Right lobe of liver (tissue), 6 donors: Measurements from ENCODE around the gene CPLX4. TPM values are rescaled to one million over a fixed set of nuclear protein-coding genes. Genes with fewer than 3 reads are reported as not detected.

Source experiments
- ATAC-seq, 4 donors: fragments of 200-7000 bp; cut with Tn5 transposase; one replicate each; pipeline ENCODE4 v1.9.1; 2020; ENCODE audit warnings: mild to moderate bottlenecking in 4 of 4, moderate library complexity in 4 of 4
- DNase-seq, 3 donors: peaks; one replicate each; pipeline ENCODE4 v3.0.0-alpha.2; 2020
- H3K27ac ChIP-seq, 3 donors: fragments of 200-600 bp; one replicate each; pipeline ENCODE4 v1.8.0; 2022
- H3K27me3 ChIP-seq, 2 donors: fragments of 200-600 bp; one replicate each; pipeline ENCODE4 v1.8.0; 2022
- H3K36me3 ChIP-seq, 4 donors: fragments of 200-600 bp; sonication (generic) in 1 of 4; one replicate each; pipeline versions ENCODE4 v1.5.1 to v1.8.0; 2017 to 2022; ENCODE audit warnings: control low read depth in 1 of 4
- H3K4me1 ChIP-seq, 4 donors: fragments of 200-600 bp; sonication (generic) in 1 of 4; one replicate each; pipeline versions ENCODE4 v1.5.1 to v1.8.0; 2017 to 2022; ENCODE audit warnings: control low read depth in 1 of 4
- H3K4me3 ChIP-seq, 3 donors: fragments of 200-600 bp; one replicate each; pipeline ENCODE4 v1.8.0; 2022
- H3K9me3 ChIP-seq, 4 donors: fragments of 200-600 bp; sonication (generic) in 1 of 4; one replicate each; pipeline versions ENCODE4 v1.5.1 to v1.8.0; 2017 to 2022; ENCODE audit warnings: control low read depth in 1 of 4
- POLR2A ChIP-seq: fragments of 450-650 bp; IDR thresholded peaks from one replicate; pipeline ENCODE4 v1.6.1; 2017; ENCODE audit warnings: antibody characterized with exemption, mild to moderate bottlenecking
- WGBS: methylation state at CpG from one replicate; pipeline ENCODE4 v1.1.6; 2018; ENCODE audit warnings: low coverage, low lambda C conversion rate; ENCODE audit not compliant: insufficient coverage; ENCODE audit errors: missing lambda C conversion rate; 5-methylcytosine and 5-hydroxymethylcytosine counted together
- intact Hi-C, 2 donors: fragments of 100-400 bp; cut with DNase I; formaldehyde crosslinking; loops; one replicate each; pipeline versions ENCODE4 v1.11.2 to v1.14.1; 2022
- total RNA-seq, 6 experiments: library from RNA; depleted of rRNA in 2 of 6; stranded (reverse); fragments of >200 nt in 2 of 6; fragmentation: NEBNext Ultra II Directional in 3 of 6; extraction: Animal tissue kit (Norgen Biotek cat#: 25700) in 3 of 6; gene quantifications; one replicate each; pipeline versions ENCODE4 v1.1.0 to v1.2.4, GENCODE V29; 2016 to 2023
- TF ChIP-seq, protein P1 (sequence below), 4 donors: fragments of 200-600 bp in 3 of 4; fragments of 450-650 bp in 1 of 4; IDR thresholded peaks; one replicate each; pipeline versions ENCODE4 v1.5.1 to v1.8.0; 2016 to 2022; ENCODE audit warnings: antibody characterized with exemption in 4 of 4, mild to moderate bottlenecking in 2 of 4
- donor health status: DM: no; HTN: yes; CAD: no.
- donor health status: DM: no; HTN: no; CAD: no.
- donor health status: DM: no; HTN: no; CAD: no.
- donor health status: DM: no; HTN: yes; CAD: no.
- donor health status: DM: no; HTN: yes; CAD: no.

The CPLX4 gene
- total RNA-seq, 6 experiments from 2014 or later: 0.10 TPM; not detected in 5

DNA sequence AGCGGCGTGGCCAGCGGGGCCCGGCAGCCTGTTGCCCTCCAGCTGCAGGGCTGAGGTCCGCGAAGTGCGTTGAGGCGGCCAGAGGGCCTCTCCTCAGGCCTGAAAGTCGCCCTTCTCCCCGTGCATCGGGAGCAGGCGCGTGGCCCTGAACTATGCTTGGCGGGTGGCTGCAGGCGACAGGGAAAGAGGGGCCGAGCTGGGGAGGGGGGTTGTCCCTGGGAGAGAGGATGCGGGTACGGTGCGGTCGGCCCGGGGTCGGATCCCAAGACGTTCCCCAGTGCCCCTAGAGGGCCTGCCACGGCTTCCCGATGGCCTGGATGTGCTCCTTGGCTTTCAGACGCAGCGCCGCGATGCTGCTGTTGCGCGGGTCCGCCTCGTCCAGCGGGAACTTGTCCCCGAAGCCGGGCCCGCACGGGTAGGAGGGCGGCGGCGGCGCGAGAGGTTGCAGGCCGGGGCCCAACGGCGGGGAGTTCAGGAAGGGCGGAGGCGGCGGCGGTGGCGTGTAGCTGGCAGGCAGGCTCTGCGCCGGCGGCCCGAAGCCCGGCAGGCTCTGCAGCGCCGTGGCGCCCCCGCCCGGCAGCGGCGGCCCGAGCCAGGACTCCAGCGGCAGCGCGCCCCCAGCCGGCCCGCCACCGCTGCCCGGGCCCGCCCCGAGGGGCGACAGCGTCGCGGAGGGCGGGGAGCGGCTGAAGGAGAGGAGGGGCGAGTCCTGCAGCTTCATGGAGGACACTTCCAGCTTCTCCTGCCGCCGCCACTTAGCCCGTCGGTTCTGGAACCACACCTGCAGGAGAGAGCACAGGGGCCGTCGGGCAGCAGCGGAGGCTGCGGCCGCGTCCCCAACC, 49.5 kb downstream of the CPLX4 start:
- Histone ChIP-seq H3K9me3 (no peaks in the 10 kb centered on the region), H3K36me3 (no peaks in the 10 kb centered on the region), H3K4me3 (no peak overlapping the region), H3K27ac (no peak overlapping the region), H3K4me1 (peaks cover 0 to 20% (median 2%) of the 10 kb centered on the region in 4 donors), H3K27me3 (peaks cover 22 to 83% of the 10 kb centered on the region in 2 donors)
- intact Hi-C loops: no loop called here
- ATAC-seq (peak; percentile 30 to 61 (median 54)), DNase-seq (peak in 1 of 3 donors; percentile 29)
- WGBS: 5% methylated on average over 8 of the region's 90 CpGs
- TF ChIP-seq, protein P1, sequence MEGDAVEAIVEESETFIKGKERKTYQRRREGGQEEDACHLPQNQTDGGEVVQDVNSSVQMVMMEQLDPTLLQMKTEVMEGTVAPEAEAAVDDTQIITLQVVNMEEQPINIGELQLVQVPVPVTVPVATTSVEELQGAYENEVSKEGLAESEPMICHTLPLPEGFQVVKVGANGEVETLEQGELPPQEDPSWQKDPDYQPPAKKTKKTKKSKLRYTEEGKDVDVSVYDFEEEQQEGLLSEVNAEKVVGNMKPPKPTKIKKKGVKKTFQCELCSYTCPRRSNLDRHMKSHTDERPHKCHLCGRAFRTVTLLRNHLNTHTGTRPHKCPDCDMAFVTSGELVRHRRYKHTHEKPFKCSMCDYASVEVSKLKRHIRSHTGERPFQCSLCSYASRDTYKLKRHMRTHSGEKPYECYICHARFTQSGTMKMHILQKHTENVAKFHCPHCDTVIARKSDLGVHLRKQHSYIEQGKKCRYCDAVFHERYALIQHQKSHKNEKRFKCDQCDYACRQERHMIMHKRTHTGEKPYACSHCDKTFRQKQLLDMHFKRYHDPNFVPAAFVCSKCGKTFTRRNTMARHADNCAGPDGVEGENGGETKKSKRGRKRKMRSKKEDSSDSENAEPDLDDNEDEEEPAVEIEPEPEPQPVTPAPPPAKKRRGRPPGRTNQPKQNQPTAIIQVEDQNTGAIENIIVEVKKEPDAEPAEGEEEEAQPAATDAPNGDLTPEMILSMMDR (IDR thresholded peaks at IDR 0.05): peak in 1 of 4 donors; percentile 35
- TF ChIP-seq POLR2A: no peak

DNA sequence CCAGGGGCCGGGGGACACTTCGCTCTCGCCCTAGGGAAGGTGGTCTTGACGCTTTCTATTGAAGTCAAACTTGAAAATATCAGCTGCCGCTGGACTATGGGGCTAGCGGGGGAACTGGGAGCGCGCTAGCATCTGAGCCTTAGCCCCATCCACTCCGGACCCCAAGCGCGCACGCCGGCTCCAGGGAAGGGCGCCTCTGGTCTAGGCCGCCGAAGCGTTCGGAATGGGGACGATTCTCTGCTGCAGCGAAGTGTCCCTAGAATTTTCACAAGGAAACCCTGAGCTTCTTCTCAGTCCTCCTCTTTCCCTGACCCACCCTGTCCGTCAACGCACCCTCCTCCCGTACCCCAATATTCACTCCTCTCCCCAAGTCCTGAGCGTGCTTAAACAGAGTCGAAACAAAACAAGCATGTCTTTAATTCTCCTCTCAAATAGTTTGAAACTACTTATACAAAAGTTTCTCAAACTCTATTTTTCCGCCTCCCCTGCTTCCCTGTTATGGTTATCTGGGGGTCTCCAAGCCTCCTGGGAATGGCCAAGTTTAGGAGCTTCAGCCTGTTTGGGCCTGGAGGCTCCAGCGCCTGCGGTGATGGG, 50.2 kb downstream of the CPLX4 start:
- intact Hi-C loops: no loop called here
- Histone ChIP-seq H3K4me1 (peaks cover 0 to 13% (median under 1%) of the 10 kb centered on the region in 4 donors), H3K27ac (no peak overlapping the region), H3K27me3 (peaks cover 20 to 82% of the 10 kb centered on the region in 2 donors), H3K36me3 (no peaks in the 10 kb centered on the region), H3K4me3 (no peak overlapping the region), H3K9me3 (no peaks in the 10 kb centered on the region)
- WGBS: 7% methylated on average over 22 of the region's 28 CpGs
- DNase-seq: no peak
- TF ChIP-seq, protein P1 (IDR thresholded peaks at IDR 0.05): no peak
- no peak for TF ChIP-seq POLR2A
- no peak for ATAC-seq

GRCh38 chr18:59267503-59268126, 50.8 kb downstream of the CPLX4 start:
- Histone ChIP-seq H3K4me3 (no peak overlapping the region), H3K36me3 (no peaks in the 10 kb centered on the region), H3K4me1 (peaks cover 0 to 7% (median 0%) of the 10 kb centered on the region in 4 donors), H3K27me3 (peaks cover 18 to 76% of the 10 kb centered on the region in 2 donors), H3K27ac (no peak overlapping the region), H3K9me3 (no peaks in the 10 kb centered on the region)
- 2% methylated on average over 10 of the region's 41 CpGs for WGBS
- TF ChIP-seq POLR2A: no peak
- TF ChIP-seq, protein P1 (IDR thresholded peaks at IDR 0.05): no peak
- DNase-seq (no peak), ATAC-seq (no peak)
- intact Hi-C loops: no loop called here

DNA sequence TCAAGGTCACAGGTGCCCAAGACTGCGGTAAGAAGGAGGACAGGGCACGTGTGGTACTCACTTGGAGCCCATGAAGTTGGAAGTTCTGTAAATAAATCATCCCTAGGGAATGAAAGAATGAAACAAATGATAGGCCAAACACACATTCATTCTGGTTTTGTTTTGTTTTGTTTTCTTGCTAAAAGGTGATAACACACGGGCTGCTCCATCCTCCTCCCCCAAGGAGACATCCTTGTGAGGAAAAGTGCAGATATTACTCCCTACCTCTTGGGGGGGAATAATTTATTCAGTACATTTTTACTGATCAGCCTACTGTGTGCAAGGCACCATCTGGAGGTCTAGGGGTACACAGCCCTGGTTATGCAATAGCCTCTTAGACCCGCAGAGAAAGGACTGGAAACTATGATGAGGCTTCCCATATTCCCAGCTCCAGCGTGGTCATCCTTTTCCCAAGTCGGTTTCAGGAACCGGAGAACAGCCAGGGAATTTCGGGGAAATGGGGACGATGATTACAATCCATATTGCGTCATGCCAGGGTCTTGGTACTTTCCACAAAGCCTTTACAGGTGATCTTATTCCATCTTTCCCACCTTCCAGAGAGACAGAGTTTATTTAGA, 51.5 kb downstream of the CPLX4 start:
- no peaks in the 10 kb centered on the region for H3K9me3 ChIP-seq
- ATAC-seq (no peak), DNase-seq (no peak)
- H3K4me1 ChIP-seq: peaks cover 0 to under 1% (median 0%) of the 10 kb centered on the region in 4 donors
- TF ChIP-seq POLR2A: no peak
- TF ChIP-seq, protein P1 (IDR thresholded peaks at IDR 0.05): no peak
- 2% methylated on average over 10 of the region's 10 CpGs for WGBS
- H3K4me3 ChIP-seq: no peak overlapping the region
- no peak overlapping the region for H3K27ac ChIP-seq
- intact Hi-C loops: no loop called here
- H3K36me3 ChIP-seq: no peaks in the 10 kb centered on the region
- peaks cover 18 to 70% of the 10 kb centered on the region in 2 donors for H3K27me3 ChIP-seq
